Aorta (tissue), 5 donors: ENCODE measurements around the gene NXNL2. TPM values are rescaled to one million over a fixed set of nuclear protein-coding genes. Genes with fewer than 3 reads are reported as not detected.

Experiments
- ATAC-seq: fragments of 200-7000 bp; cut with Tn5 transposase; one replicate; pipeline ENCODE4 v1.9.1; 2022; ENCODE audit warnings: moderate library complexity; ENCODE audit not compliant: low FRiP score
- DNase-seq, 2 donors: peaks; one replicate each; pipeline ENCODE4 v3.0.0-alpha.2; 2020
- H3K27ac ChIP-seq, 2 donors: one replicate each; pipeline ENCODE4 v1.5.1; 2013; ENCODE audit warnings: low read length in 2 of 2, mild to moderate bottlenecking in 2 of 2, moderate library complexity in 2 of 2, control low read depth in 1 of 2, inconsistent platforms in 1 of 2, low read depth in 1 of 2
- H3K27me3 ChIP-seq, 2 donors: one replicate each; pipeline ENCODE4 v1.6.1; 2013; ENCODE audit warnings: control low read depth in 1 of 2, low read length in 1 of 2, mild to moderate bottlenecking in 1 of 2, moderate library complexity in 1 of 2; ENCODE audit not compliant: insufficient read depth in 2 of 2, control insufficient read depth in 1 of 2
- H3K36me3 ChIP-seq, 2 donors: one replicate each; pipeline ENCODE4 v1.6.1; 2013; ENCODE audit warnings: control low read depth in 1 of 2, low read length in 1 of 2, mild to moderate bottlenecking in 1 of 2; ENCODE audit not compliant: insufficient read depth in 2 of 2, control insufficient read depth in 1 of 2
- H3K4me1 ChIP-seq, 2 donors: one replicate each; pipeline ENCODE4 v1.6.1; 2013; ENCODE audit warnings: low read length in 2 of 2, control low read depth in 1 of 2, mild to moderate bottlenecking in 1 of 2, moderate library complexity in 1 of 2; ENCODE audit not compliant: insufficient read depth in 2 of 2, control insufficient read depth in 1 of 2
- H3K4me3 ChIP-seq, 2 donors: one replicate each; pipeline ENCODE4 v1.5.1; 2013; ENCODE audit warnings: low read length in 2 of 2, control low read depth in 1 of 2, mild to moderate bottlenecking in 1 of 2
- H3K9me3 ChIP-seq: one replicate; pipeline ENCODE4 v1.6.1; 2013; ENCODE audit warnings: mild to moderate bottlenecking, low read length; ENCODE audit not compliant: control insufficient read depth
- WGBS, 2 donors: extraction: QIAGEN DNeasy Blood & Tissue Kit; methylation state at CpG; one replicate each; pipeline ENCODE4 v1.1.7; 2013; 5-methylcytosine and 5-hydroxymethylcytosine counted together
- intact Hi-C, 2 donors: fragments of 100-400 bp; cut with DNase I; formaldehyde crosslinking; loops; one replicate each; pipeline versions ENCODE4 v1.14.2 to v1.15.0; 2022
- polyA plus RNA-seq, 2 donors: library from polyadenylated mRNA; stranded (reverse); fragments of 200-250 nt; gene quantifications; one replicate each; pipeline ENCODE4 v1.2.3, GENCODE V29; 2013
- total RNA-seq, 2 donors: library from RNA; stranded (reverse); fragmentation: NEBNext Ultra II Directional; extraction: Animal tissue kit (Norgen Biotek cat#: 25700); gene quantifications; one replicate each; pipeline ENCODE4 v1.2.1, GENCODE V29; 2021
- donor health status: healthy with polysubstance abuse.
- donor health status: Bipolar disorder and iron deficiency.
- donor health status: DM: no; HTN: no; CAD: no.
- donor health status: DM: no; HTN: no; CAD: no.
- donor health status: DM: yes; HTN: yes; CAD: no.

NXNL2 gene
- total and polyA plus RNA-seq, 4 donors, result 0.75 to 3.1 (median 1.5) TPM

GRCh38 chr9:88579050-88579715 lies 44.2 kb downstream of the NXNL2 start:
- intact Hi-C loops, result loop anchor here (5.0 to 10.0 kb wide), 5 partner anchors 114 to 474 kb away; partner anchors contain the start of gene SPIN1 (in 1 of the 2)
- DNase-seq, result no peak
- WGBS, 2 donors, result 79 to 83% methylated on average over 10 of the region's 10 CpGs
- no peaks in the 10 kb centered on the region for H3K9me3 ChIP-seq
- H3K27me3 ChIP-seq, result no peaks in the 10 kb centered on the region
- no peaks in the 10 kb centered on the region for H3K36me3 ChIP-seq
- no peak overlapping the region for H3K4me3 ChIP-seq
- no peaks in the 10 kb centered on the region for H3K4me1 ChIP-seq
- no peak for ATAC-seq
- no peak overlapping the region for H3K27ac ChIP-seq

- Histone ChIP-seq H3K27me3 (no peaks in the 10 kb centered on the region), H3K4me1 (no peaks in the 10 kb centered on the region), H3K4me3 (no peak overlapping the region), H3K27ac (no peak overlapping the region), H3K36me3 (no peaks in the 10 kb centered on the region), H3K9me3 (no peaks in the 10 kb centered on the region)
- ATAC-seq (no peak), DNase-seq (no peak)
- intact Hi-C loops, result loop anchor here in 1 of 2 donors (10.0 kb wide), 1 partner anchor 386 kb away; no protein-coding TSS in a partner anchor
- WGBS, 2 donors, result 78 to 82% methylated on average over 5 of the region's 5 CpGs
Measured at GRCh38 chr9:88580961-88581360, 46.0 kb downstream of the NXNL2 start.

GRCh38 chr9:88583901-88584596 lies 49.1 kb downstream of the NXNL2 start:
- Histone ChIP-seq H3K27me3 (no peaks in the 10 kb centered on the region), H3K9me3 (no peaks in the 10 kb centered on the region), H3K4me1 (no peaks in the 10 kb centered on the region), H3K36me3 (no peaks in the 10 kb centered on the region), H3K27ac (no peak overlapping the region), H3K4me3 (no peak overlapping the region)
- no peak for DNase-seq
- no peak for ATAC-seq
- intact Hi-C loops, result loop anchor here in 1 of 2 donors (10.0 kb wide), 1 partner anchor 389 kb away; no protein-coding TSS in a partner anchor
- WGBS, 2 donors, result 32 to 36% methylated on average over 8 of the region's 8 CpGs

- Histone ChIP-seq H3K4me3 (no peak overlapping the region), H3K27ac (no peak overlapping the region), H3K9me3 (no peaks in the 10 kb centered on the region), H3K36me3 (no peaks in the 10 kb centered on the region), H3K4me1 (no peaks in the 10 kb centered on the region), H3K27me3 (no peaks in the 10 kb centered on the region)
- 88 to 91% methylated on average over 1 of the region's 1 CpG for WGBS, 2 donors
- no peak for ATAC-seq
- intact Hi-C loops, result loop anchor here in 1 of 2 donors (10.0 kb wide), 1 partner anchor 391 kb away; no protein-coding TSS in a partner anchor
- no peak for DNase-seq
Measured at GRCh38 chr9:88585426-88585825, 50.4 kb downstream of the NXNL2 start.

- Histone ChIP-seq H3K9me3 (no peaks in the 10 kb centered on the region), H3K27me3 (no peaks in the 10 kb centered on the region), H3K27ac (no peak overlapping the region), H3K4me1 (no peaks in the 10 kb centered on the region), H3K4me3 (no peak overlapping the region), H3K36me3 (no peaks in the 10 kb centered on the region)
- WGBS, 2 donors, result 77 to 89% methylated on average over 3 of the region's 3 CpGs
- ATAC-seq, result no peak
- intact Hi-C loops, result loop anchor here in 1 of 2 donors (10.0 kb wide), 1 partner anchor 392 kb away; no protein-coding TSS in a partner anchor
- no peak for DNase-seq
Measured at GRCh38 chr9:88586452-88586851, 51.5 kb downstream of the NXNL2 start.

- H3K9me3 ChIP-seq, result no peaks in the 10 kb centered on the region
- H3K36me3 ChIP-seq, result no peaks in the 10 kb centered on the region
- no peak overlapping the region for H3K4me3 ChIP-seq
- H3K4me1 ChIP-seq, result no peaks in the 10 kb centered on the region
- ATAC-seq (no peak), DNase-seq (no peak)
- WGBS, 2 donors, result 72 to 76% methylated on average over 3 of the region's 3 CpGs
- intact Hi-C loops, result loop anchor here in 1 of 2 donors (10.0 kb wide), 1 partner anchor 392 kb away; no protein-coding TSS in a partner anchor
- no peaks in the 10 kb centered on the region for H3K27me3 ChIP-seq
- no peak overlapping the region for H3K27ac ChIP-seq
Measured at GRCh38 chr9:88587182-88587581, 52.2 kb downstream of the NXNL2 start.

- DNase-seq (no peak), ATAC-seq (no peak)
- Histone ChIP-seq H3K9me3 (no peaks in the 10 kb centered on the region), H3K27me3 (no peaks in the 10 kb centered on the region), H3K4me1 (no peaks in the 10 kb centered on the region), H3K4me3 (no peak overlapping the region), H3K36me3 (no peaks in the 10 kb centered on the region), H3K27ac (no peak overlapping the region)
- intact Hi-C loops, result loop anchor here in 1 of 2 donors (10.0 kb wide), 1 partner anchor 393 kb away; no protein-coding TSS in a partner anchor
- 92% methylated on average over 9 of the region's 9 CpGs for WGBS, 2 donors
Measured at GRCh38 chr9:88587885-88588649, 53.1 kb downstream of the NXNL2 start.

GRCh38 chr9:88589656-88590055 lies 54.7 kb downstream of the NXNL2 start:
- Histone ChIP-seq H3K36me3 (no peaks in the 10 kb centered on the region), H3K27ac (no peak overlapping the region)
- ATAC-seq, result peak; percentile 42

More at GRCh38 chr9:88589656-88590055, 54.7 kb downstream of the NXNL2 start:
- intact Hi-C loops, result loop anchor here (5.0 to 10.0 kb wide), 3 partner anchors 395 to 695 kb away; no protein-coding TSS in a partner anchor
- Histone ChIP-seq H3K27me3 (no peaks in the 10 kb centered on the region), H3K4me3 (no peak overlapping the region), H3K4me1 (no peaks in the 10 kb centered on the region), H3K9me3 (no peaks in the 10 kb centered on the region)
- WGBS, 2 donors, result 98% methylated on average over 3 of the region's 3 CpGs
- DNase-seq, result no peak
